Measurements from ENCODE around the gene HLF. TPM values are rescaled to one million over a fixed set of nuclear protein-coding genes. Genes with fewer than 3 reads are reported as not detected.

HLF gene
- total RNA-seq, 1 experiment from 2014 or later: 3.2 TPM

DNA sequence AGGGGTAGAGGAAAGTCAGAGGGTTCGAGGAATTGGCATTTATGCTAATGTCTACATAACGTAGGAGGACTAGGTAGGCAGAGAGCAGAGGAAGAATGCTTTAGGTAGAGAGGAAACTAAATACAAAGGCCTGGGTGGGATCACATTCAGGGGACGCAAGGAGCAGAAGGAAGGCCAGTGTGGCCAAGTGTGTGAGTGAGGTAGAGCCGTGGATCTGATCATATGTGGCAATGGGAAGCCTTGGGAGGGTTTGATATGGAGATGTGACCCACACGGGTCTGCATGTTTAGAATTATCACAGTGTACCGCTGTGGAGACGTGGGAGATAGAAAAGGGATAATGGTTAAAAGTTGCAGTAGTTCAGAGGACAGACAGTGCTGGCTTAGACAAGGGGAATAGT, 43.1 kb downstream of the HLF start:
- ChIA-PET CTCF (no interaction called here), POLR2A (ENCODE audit: low non-redundant PET) (no interaction called here)
- TF ChIP-seq CTCF (conservative IDR thresholded peaks at IDR 0.05; ENCODE audit: low read depth, low read length): no peak
- Histone ChIP-seq H3K36me3 (ENCODE audit: insufficient read depth, low read length, poor library complexity, severe bottlenecking) (no peaks in the 10 kb centered on the region), H3K27ac (ENCODE audit: low read depth, low read length, poor library complexity, severe bottlenecking) (no peak overlapping the region), H3K27me3 (replicated peaks; ENCODE audit: insufficient read depth, low read depth, low read length, poor library complexity) (no peaks in the 10 kb centered on the region), H3K9me3 (ENCODE audit: low read depth, low read length, poor library complexity, severe bottlenecking) (no peaks in the 10 kb centered on the region), H3K4me1 (ENCODE audit: insufficient read depth, low read length, poor library complexity, severe bottlenecking) (no peaks in the 10 kb centered on the region), H3K4me3 (ENCODE audit: low read depth, low read length, poor library complexity, severe bottlenecking) (no peak overlapping the region)
- no peak for DNase-seq (ENCODE audit: low spot score)
- BruUV-seq (replicated peaks): no TSS peak
- intact Hi-C loops (cut with micrococcal nuclease; ENCODE audit: unreplicated experiment): no loop called here

GRCh38 chr17:55308613-55309391, 44.0 kb downstream of the HLF start:
- H3K4me3 ChIP-seq (ENCODE audit: low read depth, low read length, poor library complexity, severe bottlenecking): no peak overlapping the region
- DNase-seq (ENCODE audit: low spot score): no peak
- no peak for TF ChIP-seq CTCF (conservative IDR thresholded peaks at IDR 0.05; ENCODE audit: low read depth, low read length)
- no peak for TF ChIP-seq EZH2 (IDR thresholded peaks at IDR 0.05; ENCODE audit: borderline replicate concordance, low read depth, low read length, poor library complexity, severe bottlenecking)
- no peaks in the 10 kb centered on the region for H3K27me3 ChIP-seq (replicated peaks; ENCODE audit: insufficient read depth, low read depth, low read length, poor library complexity)
- no peaks in the 10 kb centered on the region for H3K4me1 ChIP-seq (ENCODE audit: insufficient read depth, low read length, poor library complexity, severe bottlenecking)
- intact Hi-C loops (cut with micrococcal nuclease; ENCODE audit: unreplicated experiment): no loop called here
- ChIA-PET POLR2A (ENCODE audit: low non-redundant PET) (no interaction called here), CTCF (no interaction called here)
- no peaks in the 10 kb centered on the region for H3K36me3 ChIP-seq (ENCODE audit: insufficient read depth, low read length, poor library complexity, severe bottlenecking)
- no peaks in the 10 kb centered on the region for H3K9me3 ChIP-seq (ENCODE audit: low read depth, low read length, poor library complexity, severe bottlenecking)
- H3K27ac ChIP-seq (ENCODE audit: low read depth, low read length, poor library complexity, severe bottlenecking): no peak overlapping the region
- no TSS peak for BruUV-seq (replicated peaks)

- no TSS peak for BruUV-seq (replicated peaks)
- Histone ChIP-seq H3K27ac (ENCODE audit: low read depth, low read length, poor library complexity, severe bottlenecking) (no peak overlapping the region), H3K4me3 (ENCODE audit: low read depth, low read length, poor library complexity, severe bottlenecking) (no peak overlapping the region), H3K36me3 (ENCODE audit: insufficient read depth, low read length, poor library complexity, severe bottlenecking) (no peaks in the 10 kb centered on the region), H3K9me3 (ENCODE audit: low read depth, low read length, poor library complexity, severe bottlenecking) (no peaks in the 10 kb centered on the region), H3K4me1 (ENCODE audit: insufficient read depth, low read length, poor library complexity, severe bottlenecking) (no peaks in the 10 kb centered on the region), H3K27me3 (replicated peaks; ENCODE audit: insufficient read depth, low read depth, low read length, poor library complexity) (no peaks in the 10 kb centered on the region)
- CTCF ChIA-PET: no interaction called here
- intact Hi-C loops (cut with micrococcal nuclease; ENCODE audit: unreplicated experiment): no loop called here
- DNase-seq (ENCODE audit: low spot score): no peak
- POLR2A ChIA-PET (ENCODE audit: low non-redundant PET): no interaction called here
- TF ChIP-seq CTCF (conservative IDR thresholded peaks at IDR 0.05; ENCODE audit: low read depth, low read length) (no peak), EZH2 (IDR thresholded peaks at IDR 0.05; ENCODE audit: borderline replicate concordance, low read depth, low read length, poor library complexity, severe bottlenecking) (no peak)
These were observed 47.1 kb downstream of the HLF start for GRCh38 chr17:55311767-55312375.

All from A673 (cell line).